HCT116 (cell line): Measurements from ENCODE around the gene TPT1.
"Not testable (repeated sequence)": the region's sequence is repeated elsewhere in the genome, so short reads cannot be mapped to it uniquely, and the experiment has no call there.

Experiments
- CEBPB ChIP-seq: IDR thresholded peaks from 2 replicates; pipeline ENCODE4 v1.6.1; 2012; ENCODE audit warnings: low read depth
- CTCF ChIP-seq, 3 experiments: fragments of 200-600 bp in 1 of 3; sonication (generic) in 1 of 3; IDR thresholded peaks in 2 of 3; conservative IDR thresholded peaks in 1 of 3; 2 replicates each; pipeline ENCODE4 v1.5.1; 2012 to 2017; ENCODE audit warnings: low read depth in 2 of 3, low read length in 2 of 3, antibody characterized with exemption in 1 of 3, borderline replicate concordance in 1 of 3, control low read depth in 1 of 3, mild to moderate bottlenecking in 1 of 3, mixed read lengths in 1 of 3, mixed run types in 1 of 3, moderate library complexity in 1 of 3; ENCODE audit not compliant: insufficient read depth in 1 of 3
- ELF1 ChIP-seq: IDR thresholded peaks from 2 replicates; pipeline ENCODE4 v1.6.1; 2012; ENCODE audit warnings: low read depth, borderline replicate concordance
- EZH2 ChIP-seq: fragments of 200-600 bp; sonication (generic); IDR thresholded peaks from 2 replicates; pipeline ENCODE4 v1.6.1; 2017; ENCODE audit warnings: antibody characterized with exemption, mixed run types
- POLR2A ChIP-seq: IDR thresholded peaks from 2 replicates; pipeline ENCODE4 v1.7.0; 2011; ENCODE audit warnings: borderline replicate concordance; ENCODE audit not compliant: insufficient read depth, insufficient read length; ENCODE audit errors: extremely low read depth
- POLR2AphosphoS5 ChIP-seq: IDR thresholded peaks from 2 replicates; pipeline ENCODE4 v1.6.1; 2011; ENCODE audit warnings: mild to moderate bottlenecking, low read depth, low read length, moderate library complexity
- RAD21 ChIP-seq: IDR thresholded peaks from 2 replicates; pipeline ENCODE4 v1.6.1; 2012; ENCODE audit warnings: low read depth, mild to moderate bottlenecking
- SIN3A ChIP-seq: IDR thresholded peaks from 2 replicates; pipeline ENCODE4 v1.6.1; 2012; ENCODE audit warnings: low read depth
- TCF7L2 ChIP-seq: IDR thresholded peaks from 2 replicates; pipeline ENCODE4 v1.7.0; 2011; ENCODE audit warnings: borderline replicate concordance, inconsistent platforms; ENCODE audit not compliant: insufficient read depth, insufficient read length; ENCODE audit errors: extremely low read depth
- YY1 ChIP-seq: IDR thresholded peaks from 2 replicates; pipeline ENCODE4 v1.6.1; 2011; ENCODE audit warnings: low read length, low read depth, moderate library complexity, mild to moderate bottlenecking; ENCODE audit not compliant: insufficient replicate concordance; ENCODE audit errors: extremely low read depth
- TF ChIP-seq, protein P1 (sequence below): IDR thresholded peaks from 2 replicates; pipeline ENCODE4 v1.6.1; 2012
- TF ChIP-seq, protein P2 (sequence below): IDR thresholded peaks from 2 replicates; pipeline ENCODE4 v1.6.1; 2011; ENCODE audit warnings: mild to moderate bottlenecking, low read length, moderate library complexity; ENCODE audit not compliant: insufficient replicate concordance; ENCODE audit errors: extremely low read depth

- not testable (repeated sequence) for TF ChIP-seq CTCF (IDR thresholded peaks at IDR 0.05 in 2 of 3, conservative IDR thresholded peaks at IDR 0.05 in 1 of 3; ENCODE audit: borderline replicate concordance in 1 of 3, insufficient read depth in 1 of 3, low read depth in 2 of 3, low read length in 2 of 3); EZH2; RAD21; POLR2A; YY1; ELF1; TCF7L2; POLR2AphosphoS5; SIN3A; CEBPB
- TF ChIP-seq, protein P1, sequence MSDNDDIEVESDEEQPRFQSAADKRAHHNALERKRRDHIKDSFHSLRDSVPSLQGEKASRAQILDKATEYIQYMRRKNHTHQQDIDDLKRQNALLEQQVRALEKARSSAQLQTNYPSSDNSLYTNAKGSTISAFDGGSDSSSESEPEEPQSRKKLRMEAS, result not testable (repeated sequence)
- TF ChIP-seq, protein P2, sequence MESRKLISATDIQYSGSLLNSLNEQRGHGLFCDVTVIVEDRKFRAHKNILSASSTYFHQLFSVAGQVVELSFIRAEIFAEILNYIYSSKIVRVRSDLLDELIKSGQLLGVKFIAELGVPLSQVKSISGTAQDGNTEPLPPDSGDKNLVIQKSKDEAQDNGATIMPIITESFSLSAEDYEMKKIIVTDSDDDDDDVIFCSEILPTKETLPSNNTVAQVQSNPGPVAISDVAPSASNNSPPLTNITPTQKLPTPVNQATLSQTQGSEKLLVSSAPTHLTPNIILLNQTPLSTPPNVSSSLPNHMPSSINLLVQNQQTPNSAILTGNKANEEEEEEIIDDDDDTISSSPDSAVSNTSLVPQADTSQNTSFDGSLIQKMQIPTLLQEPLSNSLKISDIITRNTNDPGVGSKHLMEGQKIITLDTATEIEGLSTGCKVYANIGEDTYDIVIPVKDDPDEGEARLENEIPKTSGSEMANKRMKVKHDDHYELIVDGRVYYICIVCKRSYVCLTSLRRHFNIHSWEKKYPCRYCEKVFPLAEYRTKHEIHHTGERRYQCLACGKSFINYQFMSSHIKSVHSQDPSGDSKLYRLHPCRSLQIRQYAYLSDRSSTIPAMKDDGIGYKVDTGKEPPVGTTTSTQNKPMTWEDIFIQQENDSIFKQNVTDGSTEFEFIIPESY, result not testable (repeated sequence)
Observed at GRCh38 chr13:45377314-45377713, 36.3 kb upstream of the TPT1 start.
